ENCODE measurements around the gene R3HCC1L.

R3HCC1L gene

DNA sequence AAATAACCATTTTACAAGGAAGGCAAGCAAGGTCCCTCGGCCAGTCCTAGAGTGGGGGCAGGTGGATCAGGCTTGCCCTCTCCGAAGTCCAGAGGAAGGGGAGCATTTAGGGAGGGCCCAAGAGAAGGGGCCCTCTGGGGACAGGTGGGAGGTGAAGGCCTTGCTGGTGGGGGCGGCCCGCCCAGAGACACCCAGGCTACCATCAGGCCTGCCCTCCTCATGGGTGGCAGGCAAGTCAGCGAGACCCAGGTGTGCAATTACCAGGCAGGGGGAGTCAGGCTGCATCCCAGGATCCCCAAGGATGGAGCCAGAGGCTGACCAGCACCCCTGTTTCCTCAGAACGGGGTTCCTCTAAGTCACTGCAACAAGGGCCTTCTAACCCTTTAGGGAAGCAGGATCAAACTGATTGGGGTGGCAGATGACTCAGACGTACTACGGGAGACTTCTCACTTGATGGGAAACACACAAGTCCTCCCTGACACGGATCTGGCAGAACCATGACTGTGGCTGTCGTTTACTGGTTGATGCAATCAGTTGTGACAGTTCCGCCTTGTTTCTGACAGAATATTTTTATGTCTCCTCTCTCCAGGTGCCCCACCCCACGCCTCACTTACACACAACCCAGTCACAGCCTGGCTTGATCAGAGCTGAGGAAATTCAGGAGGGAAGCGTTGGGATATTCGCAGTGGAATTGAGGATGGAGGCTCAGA is 125.3 kb downstream of the R3HCC1L start:
- TF ChIP-seq POLR2A (IDR thresholded peaks at IDR 0.05; ENCODE audit: low read depth, low read length) = no peak
- DNase-seq (ENCODE audit: insufficient read length, low spot score) (no peak), FAIRE-seq (no peak)

GRCh38 chr10:98260350-98260749 is 125.9 kb downstream of the R3HCC1L start:
- no peak for TF ChIP-seq POLR2A (IDR thresholded peaks at IDR 0.05; ENCODE audit: low read depth, low read length)
- FAIRE-seq = no peak
- no peak for DNase-seq (ENCODE audit: insufficient read length, low spot score)

DNA sequence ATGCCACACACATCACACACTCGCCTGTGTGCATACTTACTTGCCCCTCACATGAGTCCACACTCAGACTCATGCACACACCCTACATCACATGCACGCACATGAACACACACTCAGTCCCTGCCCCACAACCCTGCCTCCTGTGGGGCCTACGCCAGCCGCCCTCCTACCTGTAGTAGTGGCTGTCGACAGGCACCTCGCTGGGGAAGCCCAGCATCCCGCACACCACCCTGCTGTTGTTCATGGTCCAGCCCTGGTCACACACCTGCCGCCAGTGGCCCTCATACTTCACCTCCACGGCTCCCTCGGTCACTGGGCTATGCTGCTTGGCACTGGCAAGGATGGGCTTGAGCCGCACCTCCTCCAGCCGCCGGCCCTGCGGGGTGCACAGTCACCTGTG is 126.3 kb downstream of the R3HCC1L start:
- no peak for TF ChIP-seq POLR2A (IDR thresholded peaks at IDR 0.05; ENCODE audit: low read depth, low read length)
- no peak for DNase-seq (ENCODE audit: insufficient read length, low spot score)
- no peak for FAIRE-seq

GRCh38 chr10:98261436-98262277 is 127.2 kb downstream of the R3HCC1L start:
- no peak for TF ChIP-seq POLR2A (IDR thresholded peaks at IDR 0.05; ENCODE audit: low read depth, low read length)
- no peak for FAIRE-seq
- no peak for DNase-seq (ENCODE audit: insufficient read length, low spot score)

- TF ChIP-seq POLR2A (IDR thresholded peaks at IDR 0.05; ENCODE audit: low read depth, low read length) = no peak
- DNase-seq (ENCODE audit: insufficient read length, low spot score) (peak; percentile 53), FAIRE-seq (no peak)
Measured at GRCh38 chr10:98262571-98262970, 128.1 kb downstream of the R3HCC1L start.

GRCh38 chr10:98263088-98263487 is 128.6 kb downstream of the R3HCC1L start:
- no peak for DNase-seq (ENCODE audit: insufficient read length, low spot score)
- no peak for FAIRE-seq
- no peak for TF ChIP-seq POLR2A (IDR thresholded peaks at IDR 0.05; ENCODE audit: low read depth, low read length)

GRCh38 chr10:98264378-98265065 is 130.1 kb downstream of the R3HCC1L start:
- TF ChIP-seq POLR2A (IDR thresholded peaks at IDR 0.05; ENCODE audit: low read depth, low read length) = no peak
- FAIRE-seq = no peak
- DNase-seq (ENCODE audit: insufficient read length, low spot score) = no peak

DNA sequence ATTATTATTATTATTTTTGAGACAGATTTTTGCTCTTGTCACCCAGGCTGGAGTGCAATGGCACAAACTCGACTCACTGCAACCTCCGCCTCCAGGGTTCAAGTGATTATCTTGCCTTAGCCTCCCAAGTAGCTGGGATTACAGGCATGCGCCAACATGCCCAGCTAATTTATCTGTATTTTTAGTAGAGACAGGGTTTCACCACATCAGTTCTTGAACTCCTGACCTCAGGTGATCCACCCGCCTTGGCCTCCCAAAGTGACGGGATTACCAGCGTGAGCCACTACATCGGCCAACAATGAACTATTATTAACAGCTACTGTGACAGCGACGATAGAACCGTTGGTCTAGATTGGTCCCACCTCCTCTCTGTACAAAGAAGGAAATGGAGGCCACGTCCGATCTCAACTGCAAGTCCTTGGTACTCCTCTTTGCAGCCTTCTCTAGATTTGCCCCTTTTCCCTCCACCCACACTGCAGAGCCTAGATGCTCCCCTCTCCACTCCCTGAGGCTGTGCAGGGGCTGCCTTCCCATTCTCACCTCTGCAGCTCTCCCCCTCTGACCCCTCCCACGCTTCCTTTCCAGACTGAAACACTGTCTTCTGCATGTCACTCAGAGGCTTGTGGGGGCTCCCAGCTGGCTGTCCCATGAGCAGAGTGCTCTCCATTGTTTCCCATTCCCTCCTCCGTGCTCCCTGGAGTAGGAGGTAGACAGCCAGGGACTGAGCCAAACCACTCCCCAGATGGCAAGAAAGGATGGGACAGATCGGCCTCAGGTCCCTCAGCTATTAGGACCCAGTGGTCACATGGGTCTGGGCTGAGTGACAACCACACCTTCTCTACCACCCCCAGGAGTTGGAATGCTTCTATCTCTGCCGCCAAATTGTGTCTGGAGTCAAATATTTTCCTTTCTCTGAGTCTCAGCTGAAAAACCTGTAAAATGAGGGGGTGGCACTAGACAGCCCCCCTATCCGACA is 131.2 kb downstream of the R3HCC1L start:
- TF ChIP-seq POLR2A (IDR thresholded peaks at IDR 0.05; ENCODE audit: low read depth, low read length) = no peak
- DNase-seq (ENCODE audit: insufficient read length, low spot score) (no peak), FAIRE-seq (no peak)

DNA sequence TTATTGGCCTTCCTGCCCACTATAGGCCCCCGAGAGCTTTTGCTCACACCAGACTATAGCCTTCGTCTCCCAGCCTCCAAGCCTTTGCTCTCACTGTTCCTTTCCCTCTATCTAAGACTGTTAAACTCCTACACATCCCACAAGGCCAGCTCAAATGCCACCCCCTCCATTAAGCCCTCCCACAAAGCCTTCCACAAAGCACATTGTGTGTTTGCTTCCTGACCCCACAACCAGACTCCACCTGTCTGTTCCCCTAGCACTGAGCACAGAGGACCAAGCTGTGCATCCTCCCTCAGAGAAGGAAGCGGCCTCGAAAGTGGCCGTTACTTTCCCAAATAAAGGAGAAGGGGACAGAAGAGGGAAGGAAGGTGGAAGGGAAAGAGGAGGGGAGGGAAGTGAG is 132.2 kb downstream of the R3HCC1L start:
- DNase-seq (ENCODE audit: insufficient read length, low spot score) = peak; percentile 36
- no peak for FAIRE-seq
- no peak for TF ChIP-seq POLR2A (IDR thresholded peaks at IDR 0.05; ENCODE audit: low read depth, low read length)

DNA sequence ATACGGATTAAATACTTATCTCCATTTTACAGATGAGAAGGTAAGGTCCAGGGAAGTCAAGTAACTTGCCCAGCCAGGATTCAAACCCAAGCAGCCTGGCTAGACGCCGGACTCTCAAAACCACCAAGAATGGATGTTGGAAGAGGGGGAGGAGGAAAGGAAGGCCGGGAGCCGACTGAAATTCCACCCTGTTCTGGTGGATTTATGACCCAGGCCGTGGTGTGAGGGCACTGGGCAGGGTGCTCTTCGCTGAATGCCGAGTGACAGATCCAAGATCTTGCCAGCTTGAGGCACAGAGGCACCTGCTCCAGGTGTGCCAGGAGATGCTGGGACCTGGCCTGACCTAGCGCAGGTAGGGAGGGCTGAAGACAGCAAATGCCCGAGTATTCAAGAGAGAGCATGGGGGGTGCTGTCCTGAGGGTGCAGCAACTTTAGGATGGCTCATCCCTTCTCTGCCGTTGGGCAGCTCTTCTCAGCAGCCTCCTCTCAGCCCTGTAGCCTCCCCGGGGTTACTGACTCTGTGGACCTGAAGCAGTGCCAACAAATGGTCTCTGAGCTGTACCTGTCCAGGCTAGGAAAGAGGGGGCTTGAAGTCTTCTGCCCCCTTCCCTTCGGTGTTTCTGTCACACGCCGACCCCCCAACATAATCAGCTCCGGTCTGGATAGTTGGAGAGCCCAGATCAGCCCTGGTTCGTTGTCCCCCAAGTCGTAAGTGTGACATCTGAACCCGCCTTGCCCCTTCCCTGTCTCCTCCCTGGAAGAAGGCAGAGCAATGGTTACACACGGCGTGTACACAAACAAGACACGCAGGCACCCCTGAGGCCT is 132.8 kb downstream of the R3HCC1L start:
- FAIRE-seq (no peak), DNase-seq (ENCODE audit: insufficient read length, low spot score) (peak; percentile 37)
- TF ChIP-seq POLR2A (IDR thresholded peaks at IDR 0.05; ENCODE audit: low read depth, low read length) = no peak

- FAIRE-seq (no peak), DNase-seq (ENCODE audit: insufficient read length, low spot score) (no peak)
- TF ChIP-seq POLR2A (IDR thresholded peaks at IDR 0.05; ENCODE audit: low read depth, low read length) = 0 out of 2 replicates have a peak, but pooled peaks have one; percentile 14
Measured at GRCh38 chr10:98267894-98268693, 133.6 kb downstream of the R3HCC1L start, which contains the start of gene LOXL4. TSS of gene LOXL4 (minus strand) at chr10:98268194. CDS start at chr10:98263019, 5,175 bp downstream.

All from H54 (cell line).